HG03571 (cell line): Measurements from ENCODE around the gene CDKN2A.

ENCODE experiments used
- ATAC-seq: cut with Tn5 transposase; IDR thresholded peaks from one replicate; pipeline ENCODE4 v1.9.1; 2021; ENCODE audit not compliant: unreplicated experiment

CDKN2A gene

DNA sequence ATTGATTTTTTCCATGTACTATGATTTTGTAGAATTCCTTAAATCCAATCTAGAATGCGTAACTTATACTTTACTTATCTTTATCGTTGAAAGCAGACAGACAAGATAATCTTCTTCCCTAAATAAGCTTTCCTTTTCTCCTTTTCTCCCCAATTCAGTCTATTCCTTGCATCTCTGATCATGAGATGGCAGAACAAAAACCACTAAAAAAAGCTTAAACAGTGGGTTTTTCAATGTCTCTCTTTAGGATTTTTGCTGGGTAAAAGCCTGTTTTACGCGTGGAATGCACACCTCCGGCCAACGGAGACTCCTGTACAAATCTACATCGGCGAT is 14.2 kb upstream of the CDKN2A start:
- no peak for ATAC-seq

DNA sequence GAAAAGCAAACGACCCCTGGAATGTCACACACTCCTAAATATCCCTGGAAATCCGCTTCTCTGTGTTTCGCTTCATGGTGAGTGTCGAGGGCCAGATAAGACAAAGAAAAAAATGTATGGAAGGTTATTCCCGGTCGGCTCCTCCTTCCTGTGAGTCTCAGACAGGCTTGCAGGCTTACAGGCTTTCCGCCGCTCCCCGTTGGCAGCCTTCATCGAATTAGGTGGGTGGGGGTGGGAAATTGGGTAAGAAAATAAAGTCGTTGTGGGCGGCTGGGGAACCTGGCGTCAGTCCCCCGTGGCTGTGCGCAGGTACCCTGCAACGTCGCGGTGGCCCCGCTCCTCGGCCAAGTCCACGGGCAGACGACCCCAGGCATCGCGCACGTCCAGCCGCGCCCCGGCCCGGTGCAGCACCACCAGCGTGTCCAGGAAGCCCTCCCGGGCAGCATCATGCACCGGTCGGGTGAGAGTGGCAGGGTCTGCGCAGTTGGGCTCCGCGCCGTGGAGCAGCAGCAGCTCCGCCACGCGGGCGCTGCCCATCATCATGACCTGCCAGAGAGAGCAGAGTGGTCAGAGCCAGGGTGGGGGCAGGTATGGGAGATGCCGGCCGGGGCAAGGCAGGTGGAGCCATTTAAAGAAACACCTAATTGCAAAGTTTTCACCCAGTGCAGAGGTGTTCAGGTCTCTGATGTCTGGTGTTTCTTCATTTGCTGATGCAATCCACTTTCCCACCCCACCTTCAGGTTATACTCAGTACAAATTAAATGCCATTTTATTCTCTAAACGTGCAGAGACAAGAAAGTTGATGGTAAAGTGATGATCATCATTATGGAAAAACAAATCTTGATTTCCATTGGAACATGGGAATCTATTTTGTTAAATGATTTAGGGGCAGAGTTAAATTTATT is 11.8 kb upstream of the CDKN2A start:
- ATAC-seq, result no peak

- no peak for ATAC-seq
These were observed 11.0 kb upstream of the CDKN2A start for GRCh38 chr9:22005021-22005701.

GRCh38 chr9:22002038-22002437 is 7.8 kb upstream of the CDKN2A start:
- no peak for ATAC-seq

DNA sequence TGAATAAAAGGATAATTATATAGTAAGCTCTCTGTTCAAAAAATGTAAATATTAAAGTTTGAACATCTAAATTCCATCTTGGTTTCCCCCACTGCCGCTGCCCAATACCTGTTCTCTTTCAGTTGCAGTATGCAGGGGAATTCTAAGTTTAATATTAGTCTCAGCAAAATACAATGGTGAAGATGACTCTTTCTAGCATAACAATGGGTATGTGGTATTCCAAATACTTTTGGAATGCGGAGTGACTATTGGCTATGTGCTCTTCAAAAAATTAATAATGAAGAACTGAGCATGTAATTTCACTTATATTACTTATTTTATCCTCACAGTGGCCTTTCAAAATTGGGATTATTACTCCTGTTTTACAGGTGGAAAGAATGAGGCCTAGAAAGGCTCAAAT is 3.8 kb upstream of the CDKN2A start:
- ATAC-seq, result no peak

GRCh38 chr9:21997480-21997879 is 3.3 kb upstream of the CDKN2A start:
- ATAC-seq, result no peak

- no peak for ATAC-seq
These were observed 2.7 kb upstream of the CDKN2A start for GRCh38 chr9:21996858-21997257.

DNA sequence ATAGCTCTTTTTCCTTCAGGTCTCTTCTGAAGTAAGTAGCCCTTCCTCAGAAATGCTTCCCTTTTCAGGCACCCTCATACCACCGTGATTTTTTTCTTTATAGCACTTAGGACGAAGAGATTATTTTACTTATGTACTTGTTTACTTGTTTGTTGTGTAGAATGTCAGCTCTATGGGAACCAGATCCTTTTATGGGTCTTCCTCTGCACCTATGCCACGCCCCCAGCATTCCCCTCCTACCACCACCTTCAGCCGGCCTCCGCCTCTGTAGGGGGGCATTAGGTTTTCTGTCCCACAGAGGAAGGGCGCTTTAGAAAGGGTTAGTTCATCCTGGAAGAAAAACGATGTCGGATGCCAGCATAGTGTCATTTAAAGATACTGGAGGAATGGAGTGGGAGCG is 2.2 kb upstream of the CDKN2A start:
- no peak for ATAC-seq

DNA sequence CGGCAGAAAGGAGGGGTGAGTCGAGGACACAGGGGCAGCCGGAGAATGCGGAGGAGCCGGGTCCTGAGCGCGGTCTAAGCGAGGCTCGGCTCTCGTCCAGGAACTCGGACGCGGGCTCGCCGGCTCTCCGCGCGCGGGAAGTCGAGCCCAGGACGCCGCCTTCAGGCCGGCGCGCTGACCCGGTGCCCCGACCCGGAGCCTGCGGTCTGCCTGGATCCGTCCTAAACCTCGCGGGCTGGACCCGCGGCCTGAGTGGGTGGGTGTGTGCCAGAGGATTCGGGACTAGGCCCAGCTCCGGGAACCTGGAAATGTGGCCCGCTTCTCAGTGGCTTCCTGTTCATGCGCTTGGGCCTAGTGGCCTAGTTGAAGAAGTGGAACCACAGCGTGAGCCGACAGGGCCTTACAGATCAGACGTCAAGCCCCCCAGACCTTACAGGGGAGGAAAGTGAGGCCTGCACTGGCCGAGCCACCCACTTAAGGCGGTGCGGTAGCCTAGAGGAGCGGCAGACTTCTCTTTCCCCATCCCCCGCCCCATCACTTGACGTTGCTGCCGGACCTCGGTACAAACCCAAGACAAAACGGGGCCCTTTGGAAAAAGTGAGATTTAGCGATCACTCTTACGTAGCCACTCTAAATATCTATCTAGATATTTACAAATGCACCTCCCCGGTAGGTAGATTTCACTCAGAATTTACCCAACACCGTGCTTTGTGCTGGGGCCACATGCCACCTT is 1.6 kb upstream of the CDKN2A start:
- ATAC-seq, result peak; percentile 18

DNA sequence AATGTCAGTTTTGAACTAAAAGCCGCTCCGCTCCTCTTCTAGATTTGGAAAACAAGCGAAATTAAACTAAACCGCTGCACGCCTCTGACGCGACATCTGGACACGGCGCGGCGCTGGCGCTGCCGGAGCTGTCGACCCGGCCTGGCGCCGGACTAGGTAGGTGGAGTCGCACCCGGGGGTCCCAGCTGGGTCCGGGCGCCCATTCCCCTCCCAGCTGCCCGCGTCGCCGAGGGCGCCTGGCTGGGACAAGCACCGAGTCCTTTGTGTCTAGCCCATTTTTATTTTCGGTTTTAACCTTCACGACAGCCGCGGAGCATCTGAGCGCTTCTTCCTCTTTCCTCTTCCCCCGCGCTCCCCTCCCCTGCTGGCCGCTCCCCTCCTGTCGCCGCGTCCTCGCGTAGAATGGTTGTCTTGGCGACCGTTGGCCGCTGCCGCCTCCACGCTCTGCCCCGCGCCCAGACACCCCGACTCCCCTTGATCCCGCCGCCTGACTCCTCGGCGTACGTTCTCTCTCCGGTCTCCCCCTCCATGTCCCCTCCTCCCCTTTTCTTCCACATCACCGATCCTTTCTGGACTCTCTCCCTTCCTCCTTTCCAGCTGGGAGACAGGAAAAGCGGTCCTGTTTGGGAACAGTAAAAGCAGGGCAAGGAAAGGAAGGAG is 944 bp upstream of the CDKN2A start:
- ATAC-seq, result peak; percentile 80

DNA sequence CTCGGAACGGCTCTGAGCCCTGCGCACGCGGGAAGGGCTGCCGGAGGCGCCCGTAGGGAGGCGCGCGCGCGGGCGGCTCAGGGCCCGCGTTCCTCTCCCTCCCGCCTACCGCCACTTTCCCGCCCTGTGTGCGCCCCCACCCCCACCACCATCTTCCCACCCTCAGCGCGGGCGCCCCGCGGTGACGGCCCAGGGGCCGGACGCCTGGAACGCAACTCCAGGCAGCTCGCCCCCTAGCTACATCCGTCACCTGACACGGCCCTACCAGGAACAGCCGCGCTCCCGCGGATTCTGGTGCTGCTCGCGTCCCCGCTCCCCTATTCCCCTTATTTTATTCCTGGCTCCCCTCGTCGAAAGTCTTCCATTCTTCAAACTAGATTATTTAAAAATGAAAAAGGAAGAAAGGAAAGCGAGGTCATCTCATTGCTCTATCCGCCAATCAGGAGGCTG is 389 bp upstream of the CDKN2A start, which contains the start of gene CDKN2B-AS1:
CDKN2B-AS1 (plus strand) TSS at position 236 of the 450 bp plus-strand sequence.
- peak; percentile 46 for ATAC-seq

DNA sequence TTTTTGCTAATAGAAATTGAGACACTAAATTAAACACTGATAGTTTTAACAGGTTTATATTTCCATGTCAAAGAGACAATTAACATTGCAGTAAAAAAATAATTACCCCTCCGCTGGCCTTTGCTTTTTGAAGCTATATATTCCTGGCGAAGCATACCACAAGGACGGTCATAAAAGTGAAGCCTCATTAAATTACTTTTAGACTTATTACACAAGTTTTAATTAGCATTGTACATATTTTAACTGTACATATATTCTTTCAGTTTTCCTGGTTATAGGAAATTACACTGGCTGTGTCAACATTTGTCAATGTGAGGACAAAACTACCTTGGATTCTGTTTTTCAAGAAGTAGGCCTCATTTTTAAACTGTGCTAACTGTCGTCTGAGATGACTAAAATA is 1.2 kb downstream of the CDKN2A start:
- no peak for ATAC-seq

GRCh38 chr9:21991072-21991959 is 2.9 kb downstream of the CDKN2A start:
- ATAC-seq, result no peak

DNA sequence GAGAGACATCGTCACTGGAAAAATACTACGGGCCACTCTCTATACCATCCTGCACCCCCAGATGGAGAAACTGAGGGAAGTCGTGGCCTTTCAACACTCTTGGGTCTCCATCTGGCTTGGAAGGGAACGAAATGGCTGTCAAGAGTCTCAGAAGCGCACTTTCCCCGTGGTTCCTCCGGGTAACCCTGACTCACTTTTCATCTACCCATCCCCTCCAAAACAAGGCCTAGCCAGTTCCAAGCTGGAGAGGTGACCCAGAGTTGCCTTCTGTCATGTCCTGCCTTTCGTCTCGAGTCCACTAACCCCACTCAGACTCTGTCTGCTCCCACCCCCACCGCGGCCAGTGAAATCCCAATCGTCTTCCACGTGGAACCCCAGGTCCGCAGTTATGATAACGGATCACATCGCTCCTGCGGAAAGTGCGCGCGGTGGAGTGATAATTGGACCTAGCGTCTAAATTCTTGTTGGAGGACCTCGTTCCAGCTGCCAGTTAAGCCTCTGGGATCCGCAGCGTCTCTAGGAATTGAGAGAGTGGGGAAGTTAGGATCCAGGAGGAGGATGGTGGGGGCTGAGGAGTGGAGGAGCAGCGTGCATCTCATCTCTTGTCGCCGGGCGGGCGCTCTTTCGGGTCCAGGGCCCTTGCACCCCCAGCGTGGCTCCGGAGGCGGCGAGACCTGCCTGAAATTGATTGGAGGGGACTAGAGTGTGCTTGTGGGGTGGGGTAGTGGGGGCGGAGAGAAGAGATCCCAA is 4.6 kb downstream of the CDKN2A start:
- ATAC-seq, result no peak

DNA sequence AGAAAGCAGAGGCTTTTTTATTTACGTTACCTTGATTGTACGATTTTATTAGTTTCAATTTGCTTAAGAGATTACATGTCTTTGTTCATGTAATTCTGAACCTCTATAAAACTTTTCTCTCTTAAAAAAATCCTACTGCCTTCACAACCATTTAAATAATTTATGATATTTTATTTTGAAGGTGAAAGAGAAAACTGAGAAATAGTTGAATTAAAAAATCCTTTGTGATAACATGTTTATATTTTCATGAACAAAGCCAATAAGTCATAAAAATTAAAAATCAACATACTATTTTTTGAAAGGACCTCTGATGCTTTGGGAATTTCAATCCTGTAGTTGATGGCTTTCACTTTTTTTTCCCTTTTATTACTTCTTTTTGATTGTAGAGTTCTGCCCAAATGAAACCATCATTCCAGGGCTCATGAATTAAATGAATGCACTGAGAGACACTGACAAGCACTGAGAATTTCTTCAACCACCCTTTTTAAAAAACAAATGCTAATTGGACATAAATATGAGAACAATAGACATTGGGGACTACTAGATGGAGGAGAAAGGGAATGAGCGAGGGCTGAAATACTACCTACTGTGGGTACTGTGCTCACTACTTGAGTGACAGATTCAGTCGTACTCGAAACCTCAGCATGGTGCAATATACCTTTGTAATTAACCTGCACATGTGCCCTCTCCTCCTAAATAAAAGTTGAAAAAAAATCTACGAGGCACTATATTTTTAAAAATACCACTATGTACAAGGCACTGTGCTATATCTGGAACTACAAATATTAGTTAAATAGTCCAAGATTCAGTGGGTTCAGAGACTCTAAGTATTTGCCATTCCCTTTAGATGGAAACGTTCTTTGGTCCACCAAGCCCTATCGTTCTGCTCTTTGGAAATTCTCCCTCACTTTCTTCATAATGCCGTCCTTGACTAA is 5.9 kb downstream of the CDKN2A start:
- ATAC-seq, result no peak

DNA sequence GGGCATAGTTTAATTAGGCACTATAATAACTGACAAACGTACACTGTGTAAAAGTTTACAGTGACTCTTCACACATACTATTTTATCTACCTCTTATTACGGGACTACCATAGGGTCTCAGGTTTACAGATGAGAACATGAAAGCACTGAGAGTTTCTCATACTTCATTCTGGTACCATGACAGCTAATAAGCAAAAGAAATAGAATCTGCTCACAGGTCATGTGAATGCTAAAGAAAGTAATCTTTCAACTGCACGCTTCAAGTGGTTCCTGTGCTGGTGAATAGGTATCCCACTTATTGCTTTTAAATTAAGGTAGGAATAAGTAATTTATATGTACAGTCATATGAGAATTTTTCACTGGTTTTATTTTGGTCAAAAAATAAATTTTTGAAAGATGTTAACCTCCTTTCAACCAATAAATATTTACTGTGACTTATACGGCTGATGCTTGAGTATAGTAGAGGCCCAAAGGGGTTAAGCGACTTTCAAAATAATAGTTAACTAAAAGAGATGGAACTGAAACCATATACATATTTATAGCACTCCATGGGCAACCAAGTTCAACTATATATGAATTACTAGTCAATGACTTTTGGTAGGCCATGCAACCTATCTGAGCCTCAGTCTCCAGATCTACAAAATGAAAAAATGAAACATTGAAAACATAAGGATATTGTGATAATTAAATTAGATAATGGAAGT is 8.1 kb downstream of the CDKN2A start:
- ATAC-seq, result peak; percentile 53

DNA sequence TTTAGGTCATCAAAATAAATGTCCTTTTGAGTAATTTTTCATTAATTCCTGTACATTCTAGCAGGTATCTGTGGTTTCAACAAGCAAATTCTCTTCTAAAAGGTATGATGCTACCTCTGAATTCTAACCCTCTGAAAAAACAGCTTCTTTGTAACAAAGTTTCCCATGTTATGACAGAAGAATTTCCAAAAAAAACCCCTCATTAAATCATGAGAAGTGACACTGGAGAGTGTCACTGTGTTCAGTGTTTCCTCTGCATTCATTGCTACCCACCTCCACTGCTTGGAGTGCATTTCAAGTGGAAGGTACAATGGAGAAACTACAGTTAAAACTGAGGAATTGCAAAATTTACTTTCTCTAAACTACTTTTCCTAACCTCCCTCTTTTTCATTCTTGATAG is 10.1 kb downstream of the CDKN2A start:
- ATAC-seq, result no peak

GRCh38 chr9:21983561-21983935 is 10.6 kb downstream of the CDKN2A start:
- no peak for ATAC-seq
